AG09319 (cell line): Measurements from ENCODE around the gene DESI2.

Experiments used
- DNase-seq: peaks from one replicate; pipeline ENCODE4 v3.0.0-alpha.2; 2010; ENCODE audit warnings: low read depth; ENCODE audit errors: extremely low read depth
- CTCF ChIP-seq: IDR thresholded peaks from 2 replicates; pipeline ENCODE4 v1.5.1; 2011; ENCODE audit warnings: low read depth, mild to moderate bottlenecking, inconsistent platforms, low read length, moderate library complexity

DESI2 gene

GRCh38 chr1:244757091-244757939, 104.4 kb downstream of the DESI2 start:
- no peak for DNase-seq
- TF ChIP-seq CTCF = no peak
